Measurements from ENCODE around the gene PLXNB1.

GRCh38 chr3:48417529-48418108, 12.3 kb downstream of the PLXNB1 start:
- TF ChIP-seq CTCF (IDR thresholded peaks at IDR 0.05; ENCODE audit: borderline replicate concordance, extremely low read depth, low read length, poor library complexity, severe bottlenecking) (no peak), EZH2 (IDR thresholded peaks at IDR 0.05; ENCODE audit: borderline replicate concordance, low read depth, low read length, severe bottlenecking) (no peak)
